SJCRH30 (cell line): ENCODE results near the gene FGFRL1. TPM values are rescaled to one million over a fixed set of nuclear protein-coding genes. Genes with fewer than 3 reads are reported as not detected.
A peak's percentile ranks its signal among the peaks of the same experiment; 100 is the strongest.
"Not testable (repeated sequence)": the region's sequence is repeated elsewhere in the genome, so short reads cannot be mapped to it uniquely, and the experiment has no call there.

ENCODE experiments used
- DNase-seq, 2 experiments: peaks; one replicate each; pipeline ENCODE4 v3.0.0-alpha.2; 2015 to 2020
- H3K27ac ChIP-seq: fragments of 250-450 bp; sonication (Bioruptor Pico); 2 replicates; pipeline ENCODE4 v1.5.1; 2020; ENCODE audit warnings: mild to moderate bottlenecking, moderate library complexity
- H3K27me3 ChIP-seq: fragments of 250-450 bp; sonication (Bioruptor Pico); 2 replicates; pipeline ENCODE4 v1.5.1; 2020; ENCODE audit warnings: mild to moderate bottlenecking, moderate library complexity
- H3K36me3 ChIP-seq: fragments of 250-450 bp; sonication (Bioruptor Pico); 2 replicates; pipeline ENCODE4 v1.5.1; 2020; ENCODE audit warnings: mild to moderate bottlenecking, moderate library complexity
- H3K4me1 ChIP-seq: fragments of 250-450 bp; sonication (Bioruptor Pico); 2 replicates; pipeline ENCODE4 v1.5.1; 2020; ENCODE audit warnings: mild to moderate bottlenecking, moderate library complexity
- H3K4me3 ChIP-seq: fragments of 250-450 bp; sonication (Bioruptor Pico); 2 replicates; pipeline ENCODE4 v1.5.1; 2020; ENCODE audit warnings: mild to moderate bottlenecking, moderate library complexity
- H3K9me3 ChIP-seq: fragments of 250-450 bp; sonication (Bioruptor Pico); replicated peaks from 2 replicates; pipeline ENCODE4 v1.5.1; 2020; ENCODE audit warnings: mild to moderate bottlenecking, moderate library complexity
- total RNA-seq: library from RNA; depleted of rRNA; stranded (reverse); fragments of >200 nt; shearing (Covaris generic); gene quantifications from 2 replicates; pipeline ENCODE4 v1.2.3, GENCODE V29; 2014

Gene FGFRL1
- total RNA-seq, 1 experiment from 2014 or later = 51.2 TPM

DNA sequence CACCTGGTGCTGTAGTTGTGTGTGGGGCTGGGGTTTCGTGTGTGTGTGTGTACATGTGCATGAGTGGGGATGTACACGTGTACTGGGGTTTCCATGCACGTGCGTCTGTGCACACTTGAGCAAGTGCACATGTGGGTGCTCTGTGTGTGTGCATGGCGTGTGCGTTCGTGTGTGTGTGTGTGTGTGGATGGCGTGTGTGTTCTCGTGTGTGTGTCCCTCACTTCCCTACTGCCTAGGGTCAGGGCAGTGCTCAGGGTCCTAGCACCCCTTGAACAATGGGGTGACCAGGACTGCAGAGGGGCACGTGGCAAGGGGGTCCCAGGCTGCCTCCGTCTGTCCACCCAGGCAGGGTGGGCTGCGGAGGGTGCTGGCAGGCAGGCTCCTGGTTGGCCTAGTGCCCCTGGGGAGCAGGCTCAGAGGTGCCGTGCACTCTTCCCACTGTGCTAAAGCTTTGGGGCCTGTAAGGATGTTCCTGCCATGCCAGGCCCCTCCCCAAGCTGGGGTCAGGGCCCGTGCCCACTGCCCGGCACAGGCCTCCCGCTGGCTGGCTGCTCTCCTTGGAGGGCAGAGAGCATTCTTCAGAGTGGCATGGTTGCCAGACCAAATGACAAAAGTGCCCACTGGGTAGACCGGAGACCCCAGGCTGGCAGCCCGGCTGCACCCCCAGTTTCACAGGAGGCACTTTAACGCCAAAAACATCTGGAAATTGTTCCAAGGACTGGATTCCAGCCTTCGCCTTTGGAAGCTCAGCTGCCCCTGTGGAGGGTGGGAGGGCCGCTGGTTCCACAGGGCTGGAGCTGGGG, 29.1 kb downstream of the FGFRL1 start:
- Histone ChIP-seq H3K4me1 (peaks cover 47% of the 10 kb centered on the region), H3K27me3 (no peaks in the 10 kb centered on the region), H3K27ac (no peak overlapping the region), H3K9me3 (no peaks in the 10 kb centered on the region), H3K36me3 (no peaks in the 10 kb centered on the region), H3K4me3 (no peak overlapping the region)
- no peak for DNase-seq

DNA sequence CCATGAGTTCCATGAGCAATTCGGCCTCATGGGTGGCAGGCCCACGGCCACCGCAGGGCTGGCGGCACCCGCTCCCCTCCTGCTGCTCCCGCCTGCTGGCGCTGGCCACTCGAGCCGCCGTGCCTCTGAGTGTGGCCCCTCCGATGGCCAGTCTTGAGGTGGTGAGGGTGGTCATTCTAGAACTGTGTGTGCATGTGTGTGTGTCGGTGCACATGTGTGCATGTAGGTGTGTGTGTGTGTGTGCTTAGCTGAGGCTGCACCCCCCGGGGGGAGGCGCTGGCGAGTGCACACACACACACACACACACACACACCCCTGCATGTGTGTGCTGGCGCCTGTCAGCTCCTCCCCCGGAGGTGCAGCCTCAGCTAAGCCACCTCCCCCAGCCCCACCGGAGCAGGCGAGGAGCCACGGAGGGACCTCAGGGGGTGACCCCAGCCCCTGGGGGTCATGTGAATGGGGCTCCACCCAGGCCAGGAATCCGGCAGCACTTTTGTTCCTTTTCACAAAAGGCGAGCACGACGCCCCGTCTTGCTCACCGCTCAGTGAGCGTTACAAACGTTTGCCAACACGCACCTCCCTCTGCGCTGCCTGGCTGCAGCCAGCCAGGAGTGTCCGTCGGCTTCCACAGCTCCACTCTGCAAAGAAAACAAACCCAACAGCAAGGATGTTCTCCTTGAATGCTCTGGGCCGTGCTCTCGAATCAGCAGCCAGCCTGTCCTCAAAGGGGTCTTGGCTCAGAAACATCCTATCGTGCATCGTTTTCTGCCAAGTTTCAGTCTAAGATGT, 29.9 kb downstream of the FGFRL1 start:
- H3K4me1 ChIP-seq = peaks cover 41% of the 10 kb centered on the region
- H3K36me3 ChIP-seq = no peaks in the 10 kb centered on the region
- no peak overlapping the region for H3K4me3 ChIP-seq
- H3K27ac ChIP-seq = no peak overlapping the region
- H3K9me3 ChIP-seq = no peaks in the 10 kb centered on the region
- peak in 1 of 2 experiments; percentile 19 for DNase-seq
- no peaks in the 10 kb centered on the region for H3K27me3 ChIP-seq

- no peak overlapping the region for H3K4me3 ChIP-seq
- no peaks in the 10 kb centered on the region for H3K9me3 ChIP-seq
- no peaks in the 10 kb centered on the region for H3K27me3 ChIP-seq
- H3K27ac ChIP-seq = no peak overlapping the region
- H3K4me1 ChIP-seq = peaks cover 35% of the 10 kb centered on the region
- DNase-seq = no peak
- H3K36me3 ChIP-seq = no peaks in the 10 kb centered on the region
Observed at GRCh38 chr4:1041936-1042330, 30.5 kb downstream of the FGFRL1 start.

GRCh38 chr4:1042352-1043055, 31.1 kb downstream of the FGFRL1 start:
- DNase-seq = no peak
- H3K9me3 ChIP-seq = no peaks in the 10 kb centered on the region
- no peak overlapping the region for H3K27ac ChIP-seq
- H3K4me3 ChIP-seq = no peak overlapping the region
- no peaks in the 10 kb centered on the region for H3K36me3 ChIP-seq
- no peaks in the 10 kb centered on the region for H3K27me3 ChIP-seq
- H3K4me1 ChIP-seq = peaks cover 32% of the 10 kb centered on the region

- no peak overlapping the region for H3K4me3 ChIP-seq
- no peak overlapping the region for H3K27ac ChIP-seq
- DNase-seq = no peak
- H3K4me1 ChIP-seq = peaks cover 27% of the 10 kb centered on the region
- no peaks in the 10 kb centered on the region for H3K36me3 ChIP-seq
- H3K9me3 ChIP-seq = no peaks in the 10 kb centered on the region
- no peaks in the 10 kb centered on the region for H3K27me3 ChIP-seq
Observed at GRCh38 chr4:1043162-1043561, 31.7 kb downstream of the FGFRL1 start.

- Histone ChIP-seq H3K27me3 (no peaks in the 10 kb centered on the region), H3K4me3 (peak overlapping the region; percentile 28), H3K9me3 (no peaks in the 10 kb centered on the region), H3K27ac (peak overlapping the region; percentile 48), H3K4me1 (peaks cover 20% of the 10 kb centered on the region), H3K36me3 (no peaks in the 10 kb centered on the region)
- peak; percentile 81 to 90 for DNase-seq
Observed at GRCh38 chr4:1043651-1044468, 32.4 kb downstream of the FGFRL1 start.

GRCh38 chr4:1044469-1045192, 33.2 kb downstream of the FGFRL1 start:
- H3K27ac ChIP-seq = peak overlapping the region; percentile 48; the same call in 1 of the 2 replicates
- no peaks in the 10 kb centered on the region for H3K27me3 ChIP-seq
- H3K36me3 ChIP-seq = no peaks in the 10 kb centered on the region
- no peaks in the 10 kb centered on the region for H3K9me3 ChIP-seq
- H3K4me3 ChIP-seq = no peak overlapping the region
- DNase-seq = peak; percentile 5 to 11
- peaks cover 13% of the 10 kb centered on the region for H3K4me1 ChIP-seq

DNA sequence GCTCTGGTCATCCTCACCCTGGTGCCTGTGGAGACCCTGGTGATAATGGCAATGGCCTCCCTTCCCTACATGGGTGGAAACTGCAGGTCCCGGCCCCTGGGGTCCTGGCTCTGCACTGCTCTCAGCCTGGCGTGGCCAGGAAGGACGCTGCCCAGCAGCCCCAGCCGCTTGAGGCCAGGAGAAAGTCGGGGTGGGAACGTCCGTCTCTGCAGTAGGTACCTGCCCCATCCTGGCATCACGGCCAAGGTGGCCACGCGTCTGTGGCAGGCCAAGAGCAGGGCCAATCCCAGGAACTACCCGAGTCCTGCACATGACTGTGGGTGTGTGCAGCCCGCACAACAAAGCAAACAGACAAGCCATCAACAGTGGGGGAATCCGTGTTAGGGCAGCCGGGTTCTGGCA, 33.8 kb downstream of the FGFRL1 start:
- no peak for DNase-seq
- H3K4me1 ChIP-seq = peaks cover 11% of the 10 kb centered on the region
- H3K27me3 ChIP-seq = no peaks in the 10 kb centered on the region
- H3K4me3 ChIP-seq = no peak overlapping the region
- no peaks in the 10 kb centered on the region for H3K9me3 ChIP-seq
- no peak overlapping the region for H3K27ac ChIP-seq
- no peaks in the 10 kb centered on the region for H3K36me3 ChIP-seq

DNA sequence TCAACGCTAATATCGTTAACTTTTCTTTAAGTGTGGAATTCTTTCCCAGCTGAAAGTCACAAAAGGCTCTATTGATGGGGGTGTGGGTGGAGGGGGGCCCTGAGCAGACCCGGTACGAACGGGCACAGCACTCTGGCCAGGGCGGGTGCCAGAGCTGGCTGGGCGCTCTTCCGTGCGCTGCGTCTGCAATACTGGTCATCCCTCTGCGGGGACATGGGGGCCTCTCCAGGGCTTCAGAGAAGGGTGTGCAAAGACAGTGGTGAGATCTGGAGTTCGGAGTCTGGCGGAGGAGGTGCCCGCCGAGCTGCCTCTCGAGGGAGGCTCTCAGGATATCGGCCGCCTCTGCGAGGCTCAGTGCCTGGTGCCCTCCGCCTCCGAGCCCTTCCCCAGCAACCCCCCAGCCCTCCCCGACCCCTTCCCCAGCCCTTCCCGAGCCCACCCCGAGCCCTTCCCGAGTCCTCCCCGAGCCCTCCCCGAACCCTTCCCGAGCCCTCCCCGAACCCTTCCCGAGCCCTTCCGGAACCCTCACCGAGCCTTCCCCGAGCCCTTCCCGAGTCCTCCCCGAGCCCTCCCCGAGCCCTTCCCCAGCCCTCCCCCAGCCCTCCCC, 34.3 kb downstream of the FGFRL1 start:
- Histone ChIP-seq H3K9me3 (no peaks in the 10 kb centered on the region), H3K4me1 (peaks cover 11% of the 10 kb centered on the region), H3K36me3 (no peaks in the 10 kb centered on the region), H3K27me3 (no peaks in the 10 kb centered on the region), H3K4me3 (no peak overlapping the region), H3K27ac (no peak overlapping the region)
- DNase-seq = no peak

DNA sequence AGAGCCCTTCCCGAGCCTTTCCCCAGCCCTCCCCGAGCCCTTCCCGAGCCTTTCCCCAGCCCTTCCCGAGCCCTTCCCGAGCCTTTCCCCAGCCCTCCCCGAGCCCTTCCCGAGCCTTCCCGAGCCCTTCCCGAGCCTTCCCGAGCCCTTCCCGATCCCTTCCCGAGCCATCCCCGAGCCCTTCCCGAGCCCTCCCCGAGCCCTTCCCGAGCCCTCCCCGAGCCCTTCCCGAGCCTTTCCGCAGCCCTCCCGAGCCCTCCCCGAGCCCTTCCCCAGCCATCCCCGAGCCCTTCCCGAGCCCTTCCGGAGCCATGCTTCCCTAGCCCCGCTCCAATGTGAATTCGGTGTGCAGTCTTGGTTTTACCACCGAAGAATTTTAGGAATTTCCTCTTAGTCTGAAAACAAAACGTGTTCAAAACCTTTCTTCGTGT, 35.2 kb downstream of the FGFRL1 start:
- H3K4me1 ChIP-seq = peaks cover 11% of the 10 kb centered on the region
- H3K27me3 ChIP-seq, H3K36me3 ChIP-seq, H3K4me3 ChIP-seq, H3K9me3 ChIP-seq, H3K27ac ChIP-seq, DNase-seq: not testable (repeated sequence)

DNA sequence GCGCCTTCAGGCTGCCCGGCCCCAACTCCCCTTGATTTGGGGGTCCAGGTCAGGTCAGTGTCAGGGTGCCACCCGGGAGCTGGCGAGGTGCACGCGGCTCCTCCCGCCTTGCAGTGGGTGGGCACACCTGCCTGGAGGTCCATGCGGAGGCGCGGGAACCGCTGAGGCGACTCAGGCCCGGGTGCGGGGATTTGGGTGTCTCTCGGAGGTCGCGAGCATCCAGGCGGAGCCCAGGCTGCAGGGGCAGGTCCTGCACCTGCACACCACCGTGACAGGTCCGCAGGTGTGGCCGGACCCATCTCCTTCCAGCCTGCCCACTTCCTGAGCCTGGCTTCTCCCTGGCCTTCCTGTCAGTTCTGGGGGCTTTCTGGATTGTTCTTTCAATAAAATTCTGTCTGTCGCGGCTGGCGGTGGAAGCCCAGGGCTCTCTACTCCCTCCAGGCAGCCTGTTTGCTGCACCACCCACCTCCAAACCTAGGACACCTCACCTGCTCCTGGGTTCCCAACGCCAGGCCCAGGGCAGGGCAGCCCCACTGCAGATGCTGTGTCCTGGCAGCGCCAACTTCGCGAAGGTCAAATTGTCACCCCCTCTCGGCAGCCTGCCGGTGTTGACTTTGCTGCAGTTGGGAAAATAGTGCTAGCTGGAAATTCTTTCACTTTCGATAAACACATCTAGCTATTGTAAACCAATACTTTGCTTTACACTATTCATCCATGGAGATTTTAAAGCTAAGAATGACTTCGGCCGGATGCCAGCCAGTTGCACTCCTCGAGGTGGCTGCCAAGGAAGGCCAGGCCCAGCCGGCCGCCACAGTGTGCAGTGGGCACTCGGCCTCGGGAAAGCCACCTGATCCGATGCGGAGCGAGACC, 35.9 kb downstream of the FGFRL1 start:
- Histone ChIP-seq H3K4me3 (no peak overlapping the region), H3K27ac (no peak overlapping the region), H3K36me3 (no peaks in the 10 kb centered on the region), H3K27me3 (peaks cover 5% of the 10 kb centered on the region; the same call in 1 of the 2 replicates), H3K9me3 (no peaks in the 10 kb centered on the region), H3K4me1 (peaks cover 11% of the 10 kb centered on the region)
- no peak for DNase-seq

DNA sequence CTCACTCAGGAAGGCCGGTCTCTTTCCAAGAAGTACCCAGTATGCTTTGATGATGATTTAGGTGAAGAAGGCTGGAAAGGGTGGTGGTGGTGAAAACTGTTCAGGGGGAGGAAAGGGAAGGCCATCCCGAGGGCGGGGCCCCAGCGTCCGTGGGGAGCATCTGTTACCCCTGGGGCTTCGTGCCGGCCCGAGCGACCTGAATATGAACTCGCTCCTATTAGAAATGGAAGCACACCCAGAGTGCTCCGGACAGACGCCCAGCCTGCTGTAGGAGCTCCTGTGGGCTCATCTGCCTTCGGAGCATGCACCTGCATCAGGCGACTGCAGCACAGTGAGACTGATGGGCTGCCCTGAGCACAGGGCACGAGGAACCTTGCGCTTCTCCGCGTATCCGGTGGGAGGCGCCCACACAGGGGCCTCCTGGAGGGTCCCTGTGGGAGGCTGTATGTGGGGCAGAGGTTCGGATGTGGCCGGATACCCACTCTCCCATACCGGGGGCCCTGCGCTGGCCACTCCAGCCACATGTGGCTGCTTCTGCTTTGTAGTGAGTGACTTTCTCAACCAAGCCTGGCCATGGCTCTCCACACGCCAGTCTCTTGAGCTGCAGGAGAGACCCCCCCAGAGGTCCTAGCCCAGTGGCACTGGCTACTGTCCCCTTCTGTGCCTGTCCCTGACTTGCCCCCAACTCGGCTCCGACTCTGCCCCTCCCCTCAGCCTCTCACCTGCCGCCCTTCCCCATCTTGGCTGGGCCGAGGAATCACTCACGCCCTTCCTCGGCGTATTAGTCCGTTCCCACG, 36.7 kb downstream of the FGFRL1 start:
- Histone ChIP-seq H3K36me3 (no peaks in the 10 kb centered on the region), H3K4me3 (no peak overlapping the region), H3K27me3 (peaks cover 14% of the 10 kb centered on the region), H3K27ac (no peak overlapping the region), H3K4me1 (peaks cover 10% of the 10 kb centered on the region), H3K9me3 (no peaks in the 10 kb centered on the region)
- no peak for DNase-seq
